ENCODE data around the gene FAM25A. TPM values are rescaled to one million over a fixed set of nuclear protein-coding genes. Genes with fewer than 3 reads are reported as not detected.
"Not testable (repeated sequence)": the region's sequence is repeated elsewhere in the genome, so short reads cannot be mapped to it uniquely, and the experiment has no call there.

The FAM25A gene
- total RNA-seq, 2 experiments from 2014 or later: not detected

- CTCF ChIA-PET: interaction anchor here (1.4 to 2.1 kb wide), 2 partner anchors 22 to 49 kb away, joined by 4 to 8 read pairs; no protein-coding TSS in a partner anchor
Observed at GRCh38 chr10:86988520-86988919, 31.6 kb upstream of the FAM25A start.

DNA sequence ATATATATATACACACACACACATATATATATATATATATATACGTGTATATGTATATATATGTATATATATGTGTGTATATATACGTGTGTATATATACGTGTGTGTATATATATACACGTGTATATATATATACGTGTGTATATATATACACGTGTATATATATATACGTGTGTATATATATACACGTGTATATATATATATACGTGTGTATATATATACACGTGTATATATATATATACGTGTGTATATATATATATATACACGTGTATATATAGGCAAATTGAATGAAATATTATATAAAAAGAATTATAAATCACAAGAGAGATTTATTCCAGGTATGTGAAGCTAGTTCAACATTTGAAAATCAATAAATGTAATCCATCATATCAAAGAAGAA is 28.7 kb upstream of the FAM25A start:
- CTCF ChIA-PET; H3K9me3 Mint-ChIP-seq (ENCODE audit: insufficient read depth); H3K4me1 Mint-ChIP-seq (ENCODE audit: low read depth); DNase-seq; H3K27ac Mint-ChIP-seq; H3K36me3 Mint-ChIP-seq (ENCODE audit: low read depth); H3K4me3 Mint-ChIP-seq; ATAC-seq; POLR2A ChIA-PET: not testable (repeated sequence)
- H3K27me3 Mint-ChIP-seq (ENCODE audit: low read depth): peaks cover 23% of the 10 kb centered on the region

More at GRCh38 chr10:86988520-86988919, 31.6 kb upstream of the FAM25A start:
- Mint-ChIP-seq H3K9me3 (ENCODE audit: insufficient read depth) (no peaks in the 10 kb centered on the region), H3K27ac (no peak overlapping the region), H3K36me3 (ENCODE audit: low read depth) (no peaks in the 10 kb centered on the region), H3K4me1 (ENCODE audit: low read depth) (no peaks in the 10 kb centered on the region), H3K27me3 (ENCODE audit: low read depth) (peaks cover 24% of the 10 kb centered on the region), H3K4me3 (no peak overlapping the region)
- ATAC-seq: no peak
- no peak for DNase-seq
- POLR2A ChIA-PET: no interaction called here

GRCh38 chr10:86992456-86992855 is 27.6 kb upstream of the FAM25A start:
- Mint-ChIP-seq H3K4me3 (no peak overlapping the region), H3K9me3 (ENCODE audit: insufficient read depth) (no peaks in the 10 kb centered on the region), H3K27ac (no peak overlapping the region), H3K27me3 (ENCODE audit: low read depth) (peaks cover 28% of the 10 kb centered on the region), H3K36me3 (ENCODE audit: low read depth) (no peaks in the 10 kb centered on the region), H3K4me1 (ENCODE audit: low read depth) (no peaks in the 10 kb centered on the region)
- CTCF ChIA-PET: no interaction called here
- ATAC-seq (no peak), DNase-seq (no peak)
- POLR2A ChIA-PET: no interaction called here

GRCh38 chr10:86992929-86993328 is 27.2 kb upstream of the FAM25A start:
- Mint-ChIP-seq H3K27me3 (ENCODE audit: low read depth) (peaks cover 23% of the 10 kb centered on the region), H3K9me3 (ENCODE audit: insufficient read depth) (no peaks in the 10 kb centered on the region), H3K4me3 (no peak overlapping the region), H3K4me1 (ENCODE audit: low read depth) (no peaks in the 10 kb centered on the region), H3K36me3 (ENCODE audit: low read depth) (no peaks in the 10 kb centered on the region), H3K27ac (no peak overlapping the region)
- ATAC-seq: no peak
- CTCF ChIA-PET: no interaction called here
- POLR2A ChIA-PET: no interaction called here
- DNase-seq: no peak

- H3K36me3 Mint-ChIP-seq (ENCODE audit: low read depth); CTCF ChIA-PET: not testable (repeated sequence)
Observed at GRCh38 chr10:86999802-87000403, 20.2 kb upstream of the FAM25A start.

DNA sequence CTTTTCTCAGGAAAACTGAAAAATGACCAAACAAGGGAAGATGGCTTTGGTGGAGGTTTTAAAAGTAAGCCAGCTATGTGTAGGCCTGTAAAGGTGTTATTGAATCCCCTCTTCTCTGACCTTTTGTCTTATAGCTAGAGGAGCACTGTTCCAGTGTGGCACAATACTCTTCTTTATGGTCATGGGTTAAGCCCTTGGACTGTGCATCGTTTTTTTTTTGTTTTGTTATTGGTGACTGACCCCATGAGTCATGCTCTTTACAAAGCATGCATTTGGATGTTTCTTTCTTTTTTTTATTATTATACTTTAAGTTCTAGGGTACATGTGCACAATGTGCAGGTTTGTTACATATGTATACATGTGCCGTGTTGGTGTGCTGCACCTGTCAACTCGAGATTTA is 19.6 kb upstream of the FAM25A start:
- no peak overlapping the region for H3K27ac Mint-ChIP-seq
- ChIA-PET POLR2A (no interaction called here), CTCF (no interaction called here)
- H3K4me1 Mint-ChIP-seq (ENCODE audit: low read depth): no peaks in the 10 kb centered on the region
- H3K9me3 Mint-ChIP-seq (ENCODE audit: insufficient read depth): no peaks in the 10 kb centered on the region
- peaks cover 7% of the 10 kb centered on the region for H3K27me3 Mint-ChIP-seq (ENCODE audit: low read depth)
- no peak overlapping the region for H3K4me3 Mint-ChIP-seq
- no peak for DNase-seq
- H3K36me3 Mint-ChIP-seq (ENCODE audit: low read depth): no peaks in the 10 kb centered on the region
- ATAC-seq: no peak

More at GRCh38 chr10:86999802-87000403, 20.2 kb upstream of the FAM25A start:
- H3K27ac Mint-ChIP-seq; H3K27me3 Mint-ChIP-seq (ENCODE audit: low read depth); H3K4me1 Mint-ChIP-seq (ENCODE audit: low read depth); H3K4me3 Mint-ChIP-seq; DNase-seq; POLR2A ChIA-PET; ATAC-seq; H3K9me3 Mint-ChIP-seq (ENCODE audit: insufficient read depth): not testable (repeated sequence)

- H3K36me3 Mint-ChIP-seq (ENCODE audit: low read depth); H3K27ac Mint-ChIP-seq; H3K4me1 Mint-ChIP-seq (ENCODE audit: low read depth); H3K27me3 Mint-ChIP-seq (ENCODE audit: low read depth); H3K9me3 Mint-ChIP-seq (ENCODE audit: insufficient read depth); CTCF ChIA-PET; H3K4me3 Mint-ChIP-seq; DNase-seq; ATAC-seq; POLR2A ChIA-PET: not testable (repeated sequence)
Observed at GRCh38 chr10:87007124-87007523, 13.0 kb upstream of the FAM25A start.

DNA sequence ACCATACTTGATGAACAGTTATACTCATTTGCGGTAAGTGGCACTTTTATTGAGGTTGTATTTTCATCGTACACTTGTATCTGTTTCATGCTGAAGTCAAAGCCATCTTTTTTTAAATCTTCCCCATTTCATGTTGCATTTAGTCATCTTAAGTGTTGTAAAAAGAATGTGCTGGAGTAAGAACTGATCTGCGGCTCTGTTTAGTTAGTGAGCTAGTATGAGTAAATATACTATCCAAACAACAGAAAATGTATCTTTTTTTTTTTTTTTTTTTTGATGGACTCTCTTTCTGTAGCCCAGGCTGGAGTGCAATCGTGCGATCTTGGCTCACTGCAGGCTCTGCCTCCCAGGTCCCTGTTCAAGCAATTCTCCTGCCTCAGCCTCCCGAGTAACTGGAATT is 12.4 kb upstream of the FAM25A start:
- CTCF ChIA-PET; H3K4me3 Mint-ChIP-seq; H3K9me3 Mint-ChIP-seq (ENCODE audit: insufficient read depth); H3K27ac Mint-ChIP-seq; ATAC-seq; POLR2A ChIA-PET; H3K36me3 Mint-ChIP-seq (ENCODE audit: low read depth); H3K27me3 Mint-ChIP-seq (ENCODE audit: low read depth); H3K4me1 Mint-ChIP-seq (ENCODE audit: low read depth); DNase-seq: not testable (repeated sequence)

- H3K27ac Mint-ChIP-seq; H3K36me3 Mint-ChIP-seq (ENCODE audit: low read depth); H3K27me3 Mint-ChIP-seq (ENCODE audit: low read depth); H3K4me3 Mint-ChIP-seq; ATAC-seq; DNase-seq; H3K9me3 Mint-ChIP-seq (ENCODE audit: insufficient read depth); CTCF ChIA-PET; POLR2A ChIA-PET; H3K4me1 Mint-ChIP-seq (ENCODE audit: low read depth): not testable (repeated sequence)
Observed at GRCh38 chr10:87008303-87008702, 11.8 kb upstream of the FAM25A start.

DNA sequence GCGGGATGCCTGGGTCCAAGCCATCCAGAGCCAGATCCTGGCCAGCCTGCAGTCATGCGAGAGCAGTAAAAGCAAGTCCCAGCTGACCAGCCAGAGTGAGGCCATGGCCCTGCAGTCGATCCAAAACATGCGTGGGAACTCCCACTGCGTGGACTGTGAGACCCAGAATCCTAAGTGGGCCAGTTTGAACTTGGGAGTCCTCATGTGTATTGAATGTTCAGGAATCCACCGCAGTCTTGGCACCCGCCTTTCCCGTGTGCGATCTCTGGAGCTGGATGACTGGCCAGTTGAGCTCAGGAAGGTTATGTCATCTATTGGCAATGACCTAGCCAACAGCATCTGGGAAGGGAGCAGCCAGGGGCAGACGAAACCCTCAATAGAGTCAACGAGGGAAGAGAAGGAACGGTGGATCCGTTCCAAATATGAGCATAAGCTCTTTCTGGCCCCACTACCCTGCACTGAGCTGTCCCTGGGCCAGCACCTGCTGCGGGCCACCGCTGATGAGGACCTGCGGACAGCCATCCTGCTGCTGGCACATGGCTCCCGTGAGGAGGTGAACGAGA is 10.9 kb upstream of the FAM25A start:
- DNase-seq; H3K9me3 Mint-ChIP-seq (ENCODE audit: insufficient read depth); POLR2A ChIA-PET; H3K4me3 Mint-ChIP-seq; H3K27me3 Mint-ChIP-seq (ENCODE audit: low read depth); H3K27ac Mint-ChIP-seq; ATAC-seq; H3K4me1 Mint-ChIP-seq (ENCODE audit: low read depth); CTCF ChIA-PET; H3K36me3 Mint-ChIP-seq (ENCODE audit: low read depth): not testable (repeated sequence)

GRCh38 chr10:87013528-87013927 is 6.6 kb upstream of the FAM25A start:
- H3K4me1 Mint-ChIP-seq (ENCODE audit: low read depth); H3K9me3 Mint-ChIP-seq (ENCODE audit: insufficient read depth); H3K36me3 Mint-ChIP-seq (ENCODE audit: low read depth); ATAC-seq; CTCF ChIA-PET; POLR2A ChIA-PET; DNase-seq; H3K4me3 Mint-ChIP-seq; H3K27me3 Mint-ChIP-seq (ENCODE audit: low read depth); H3K27ac Mint-ChIP-seq: not testable (repeated sequence)

- H3K27me3 Mint-ChIP-seq (ENCODE audit: low read depth); ATAC-seq; CTCF ChIA-PET; H3K36me3 Mint-ChIP-seq (ENCODE audit: low read depth); POLR2A ChIA-PET; H3K9me3 Mint-ChIP-seq (ENCODE audit: insufficient read depth); DNase-seq; H3K4me3 Mint-ChIP-seq; H3K4me1 Mint-ChIP-seq (ENCODE audit: low read depth); H3K27ac Mint-ChIP-seq: not testable (repeated sequence)
Observed at GRCh38 chr10:87014986-87015716, 4.9 kb upstream of the FAM25A start.

Data from activated CD8-positive, alpha-beta T cell treated with anti-CD3 and anti-CD28 coated beads, Interleukin-2, amount 10 ng/mL, durations not matched to agents 7 days and 5 days (primary cell).